8988T (cell line): Measurements from ENCODE around the gene RASSF10.

Experiments used
- DNase-seq: peaks from one replicate; pipeline ENCODE4 v3.0.0; 2011

The RASSF10 gene

GRCh38 chr11:13008625-13009475 is at the start of gene RASSF10:
Gene RASSF10 (plus strand): TSS chr11:13009316. CDS start chr11:13009577, 261 bp downstream.
- DNase-seq: peak; percentile 99

- no peak for DNase-seq
Observed at GRCh38 chr11:12961615-12962014, 47.5 kb upstream of the RASSF10 start.

GRCh38 chr11:12962306-12962705 is 46.8 kb upstream of the RASSF10 start:
- DNase-seq: no peak

GRCh38 chr11:12963051-12963450 is 46.1 kb upstream of the RASSF10 start:
- DNase-seq: no peak

- peak; percentile 89 for DNase-seq
Observed at GRCh38 chr11:12963792-12964536, 45.2 kb upstream of the RASSF10 start.

GRCh38 chr11:12964650-12965049 is 44.5 kb upstream of the RASSF10 start:
- no peak for DNase-seq

GRCh38 chr11:12966002-12966401 is 43.1 kb upstream of the RASSF10 start:
- no peak for DNase-seq

GRCh38 chr11:12968101-12968500 is 41.0 kb upstream of the RASSF10 start:
- no peak for DNase-seq

GRCh38 chr11:12968826-12969225 is 40.3 kb upstream of the RASSF10 start:
- no peak for DNase-seq

GRCh38 chr11:12971955-12972354 is 37.2 kb upstream of the RASSF10 start:
- no peak for DNase-seq

GRCh38 chr11:12973528-12974181 is 35.5 kb upstream of the RASSF10 start:
- no peak for DNase-seq

GRCh38 chr11:12975195-12975594 is 33.9 kb upstream of the RASSF10 start:
- DNase-seq: no peak

- no peak for DNase-seq
Observed at GRCh38 chr11:12979928-12980689, 29.0 kb upstream of the RASSF10 start.

- no peak for DNase-seq
Observed at GRCh38 chr11:12981676-12982522, 27.2 kb upstream of the RASSF10 start.

- DNase-seq: no peak
Observed at GRCh38 chr11:12983336-12983735, 25.8 kb upstream of the RASSF10 start.

GRCh38 chr11:12986194-12986898 is 22.8 kb upstream of the RASSF10 start:
- no peak for DNase-seq

GRCh38 chr11:12989428-12990161 is 19.5 kb upstream of the RASSF10 start:
- DNase-seq: no peak

- DNase-seq: no peak
Observed at GRCh38 chr11:12990162-12990480, 19.0 kb upstream of the RASSF10 start.

- DNase-seq: no peak
Observed at GRCh38 chr11:12991426-12991825, 17.7 kb upstream of the RASSF10 start.

GRCh38 chr11:12993626-12994025 is 15.5 kb upstream of the RASSF10 start:
- no peak for DNase-seq

- no peak for DNase-seq
Observed at GRCh38 chr11:12994476-12994875, 14.6 kb upstream of the RASSF10 start.
